RWPE2 (cell line): ENCODE results near the gene SYNCRIP.

ENCODE experiments used
- ATAC-seq: fragments of 200-7000 bp; cut with Tn5 transposase; 3 replicates; pipeline ENCODE4 v1.9.1; 2021; ENCODE audit warnings: low read depth
- DNase-seq: peaks from one replicate; pipeline ENCODE4 v3.0.0-alpha.2; 2020; ENCODE audit warnings: low spot score
- H3K27ac ChIP-seq: fragments of 450-650 bp; 2 replicates; pipeline ENCODE4 v1.5.1; 2017; ENCODE audit warnings: mild to moderate bottlenecking; ENCODE audit not compliant: poor library complexity, severe bottlenecking
- H3K27me3 ChIP-seq: fragments of 250-450 bp; sonication (Bioruptor Pico); 2 replicates; pipeline ENCODE4 v1.5.1; 2021; ENCODE audit warnings: mild to moderate bottlenecking, moderate library complexity; ENCODE audit not compliant: insufficient read depth, poor library complexity, severe bottlenecking
- H3K36me3 ChIP-seq: fragments of 250-450 bp; sonication (Bioruptor Pico); 2 replicates; pipeline ENCODE4 v1.5.1; 2020; ENCODE audit warnings: low read depth, mild to moderate bottlenecking, moderate library complexity
- H3K4me1 ChIP-seq: fragments of 250-450 bp; sonication (Bioruptor Pico); 2 replicates; pipeline ENCODE4 v1.5.1; 2021; ENCODE audit warnings: mild to moderate bottlenecking, moderate library complexity; ENCODE audit not compliant: insufficient read depth, poor library complexity, severe bottlenecking
- H3K4me3 ChIP-seq: fragments of 250-450 bp; sonication (Bioruptor Pico); 2 replicates; pipeline ENCODE4 v1.5.1; 2021; ENCODE audit warnings: mild to moderate bottlenecking, moderate library complexity; ENCODE audit not compliant: severe bottlenecking
- H3K9me3 ChIP-seq: fragments of 250-450 bp; sonication (Bioruptor Pico); 2 replicates; pipeline ENCODE4 v1.5.1; 2021; ENCODE audit warnings: mild to moderate bottlenecking, moderate library complexity; ENCODE audit not compliant: severe bottlenecking
- CTCF ChIP-seq: fragments of 450-650 bp; IDR thresholded peaks from one replicate; pipeline ENCODE4 v1.5.1; 2017; ENCODE audit warnings: mild to moderate bottlenecking, moderate library complexity; ENCODE audit not compliant: poor library complexity, severe bottlenecking

Gene SYNCRIP

GRCh38 chr6:85620308-85620707 lies 22.4 kb downstream of the SYNCRIP start:
- peaks cover 100% of the 10 kb centered on the region for H3K36me3 ChIP-seq
- no peak for DNase-seq
- H3K9me3 ChIP-seq, result no peaks in the 10 kb centered on the region
- no peak overlapping the region for H3K27ac ChIP-seq
- H3K27me3 ChIP-seq, result no peaks in the 10 kb centered on the region
- ATAC-seq, result peak; percentile 17; the same call in 1 of the 3 replicates
- no peak overlapping the region for H3K4me3 ChIP-seq
- H3K4me1 ChIP-seq, result no peaks in the 10 kb centered on the region
- TF ChIP-seq CTCF, result no peak

GRCh38 chr6:85614780-85615179 lies 27.9 kb downstream of the SYNCRIP start:
- Histone ChIP-seq H3K4me3 (no peak overlapping the region), H3K9me3 (no peaks in the 10 kb centered on the region), H3K36me3 (peaks cover 100% of the 10 kb centered on the region), H3K4me1 (no peaks in the 10 kb centered on the region), H3K27ac (no peak overlapping the region), H3K27me3 (no peaks in the 10 kb centered on the region)
- DNase-seq (no peak), ATAC-seq (no peak)
- no peak for TF ChIP-seq CTCF

- H3K9me3 ChIP-seq, result no peaks in the 10 kb centered on the region
- no peak for TF ChIP-seq CTCF
- H3K4me3 ChIP-seq, result no peak overlapping the region
- no peak for DNase-seq
- no peak for ATAC-seq
- peaks cover 100% of the 10 kb centered on the region for H3K36me3 ChIP-seq
- H3K27me3 ChIP-seq, result no peaks in the 10 kb centered on the region
- no peak overlapping the region for H3K27ac ChIP-seq
- no peaks in the 10 kb centered on the region for H3K4me1 ChIP-seq
Observed at GRCh38 chr6:85612690-85613474, 29.8 kb downstream of the SYNCRIP start.

- no peak for DNase-seq
- ATAC-seq, result no peak
- H3K4me3 ChIP-seq, result no peak overlapping the region
- no peaks in the 10 kb centered on the region for H3K4me1 ChIP-seq
- peaks cover 2% of the 10 kb centered on the region for H3K9me3 ChIP-seq
- H3K27ac ChIP-seq, result no peak overlapping the region
- TF ChIP-seq CTCF, result no peak
- peaks cover 98% of the 10 kb centered on the region for H3K36me3 ChIP-seq
- no peaks in the 10 kb centered on the region for H3K27me3 ChIP-seq
Observed at GRCh38 chr6:85610182-85610895, 32.3 kb downstream of the SYNCRIP start.
